Spleen (tissue), 11 donors: ENCODE measurements around the gene CLCN5. TPM values are rescaled to one million over a fixed set of nuclear protein-coding genes. Genes with fewer than 3 reads are reported as not detected.

Experiments
- DNase-seq: peaks from one replicate; pipeline ENCODE4 v3.0.0-alpha.2; 2020
- H3K27ac ChIP-seq, 8 donors: fragments of 200-600 bp; sonication (generic) in 7 of 8; 1 replicate in 4 of 8; 2 replicates in 4 of 8; pipeline versions ENCODE4 v1.5.0 to v1.8.0; 2016 to 2021; ENCODE audit warnings: inconsistent platforms in 4 of 8, mild to moderate bottlenecking in 4 of 8, moderate library complexity in 1 of 8
- H3K27me3 ChIP-seq, 7 donors: fragments of 200-600 bp; sonication (generic) in 6 of 7; replicated peaks in 1 of 7; 1 replicate in 4 of 7; 2 replicates in 3 of 7; pipeline versions ENCODE4 v1.5.0 to v1.8.0; 2016 to 2021; ENCODE audit warnings: inconsistent platforms in 3 of 7, mild to moderate bottlenecking in 1 of 7
- H3K36me3 ChIP-seq, 6 donors: fragments of 200-600 bp; sonication (generic) in 5 of 6; 1 replicate in 4 of 6; 2 replicates in 2 of 6; pipeline versions ENCODE4 v1.5.0 to v1.8.0; 2016 to 2021; ENCODE audit warnings: inconsistent platforms in 2 of 6
- H3K4me1 ChIP-seq, 6 donors: fragments of 200-600 bp; sonication (generic) in 5 of 6; 1 replicate in 3 of 6; 2 replicates in 3 of 6; pipeline versions ENCODE4 v1.5.0 to v1.8.0; 2016 to 2021; ENCODE audit warnings: inconsistent platforms in 3 of 6
- H3K4me3 ChIP-seq, 8 donors: fragments of 200-600 bp; sonication (generic) in 7 of 8; 1 replicate in 4 of 8; 2 replicates in 4 of 8; pipeline versions ENCODE4 v1.5.0 to v1.8.0; 2016 to 2021; ENCODE audit warnings: inconsistent platforms in 4 of 8, mild to moderate bottlenecking in 4 of 8, moderate library complexity in 2 of 8
- H3K9me3 ChIP-seq, 8 donors: fragments of 200-600 bp; sonication (generic) in 7 of 8; 1 replicate in 4 of 8; 2 replicates in 4 of 8; pipeline versions ENCODE4 v1.5.0 to v1.8.0; 2016 to 2021; ENCODE audit warnings: inconsistent platforms in 4 of 8
- POLR2A ChIP-seq, 3 donors: fragments of 450-650 bp; IDR thresholded peaks; one replicate each; pipeline ENCODE4 v1.5.1; 2017; ENCODE audit warnings: antibody characterized with exemption in 3 of 3, mild to moderate bottlenecking in 1 of 3
- POLR2AphosphoS5 ChIP-seq, 3 donors: sonication (generic); formaldehyde crosslinking; IDR thresholded peaks; one replicate each; pipeline ENCODE4 v1.5.1; 2017; ENCODE audit warnings: antibody characterized with exemption in 3 of 3
- WGBS, 5 donors: extraction: QIAGEN DNeasy Blood & Tissue Kit in 3 of 5; methylation state at CpG; one replicate each; pipeline versions ENCODE4 v1.1.5 to v1.1.7; 2013 to 2018; 5-methylcytosine and 5-hydroxymethylcytosine counted together
- intact Hi-C: fragments of 100-400 bp; cut with DNase I; formaldehyde crosslinking; loops from one replicate; pipeline ENCODE4 v1.15.0; 2023; ENCODE audit warnings: low total_unique reads
- polyA plus RNA-seq, 3 donors: library from polyadenylated mRNA; stranded (reverse); fragments of 200-250 nt; gene quantifications; one replicate each; pipeline ENCODE4 v1.2.1, GENCODE V29; 2013
- total RNA-seq, 7 donors: library from RNA; depleted of rRNA in 3 of 7; stranded (reverse); fragments of >200 nt in 3 of 7; fragmentation: NEBNext Ultra II Directional in 4 of 7; extraction: Animal tissue kit (Norgen Biotek cat#: 25700) in 4 of 7; gene quantifications; one replicate each; pipeline versions ENCODE4 v1.1.0 to v1.2.1, GENCODE V29; 2016 to 2021
- TF ChIP-seq, protein P1 (sequence below), 11 experiments: fragments of 200-600 bp in 7 of 11; fragments of 450-650 bp in 4 of 11; sonication (generic) in 4 of 11; IDR thresholded peaks in 8 of 11; conservative IDR thresholded peaks in 3 of 11; 1 replicate in 7 of 11; 2 replicates in 4 of 11; pipeline versions ENCODE4 v1.4.0 to v1.8.0; 2016 to 2021; ENCODE audit warnings: antibody characterized with exemption in 11 of 11, inconsistent platforms in 4 of 11, mild to moderate bottlenecking in 1 of 11
- donor health status: healthy with polysubstance abuse.
- donor health status: DM: no; HTN: no; CAD: no; lungs with moderate emphysema.
- donor health status: DM: no; HTN: no; CAD: no.
- donor health status: Bipolar disorder and iron deficiency.
- donor health status: healthy.
- donor health status: DM: no; HTN: no; CAD: no.
- donor health status: DM: yes; HTN: yes; CAD: no.

Gene CLCN5
- total and polyA plus RNA-seq, 10 donors = 0.71 to 8.9 (median 6.3) TPM

GRCh38 chrX:49878128-49878833 lies 44.1 kb upstream of the CLCN5 start:
- Histone ChIP-seq H3K36me3 (no peaks in the 10 kb centered on the region), H3K9me3 (no peaks in the 10 kb centered on the region), H3K27me3 (no peaks in the 10 kb centered on the region), H3K27ac (peak overlapping the region; percentile 37 to 88 (median 80)), H3K4me1 (peaks cover 0 to 46% (median 24%) of the 10 kb centered on the region in 6 donors), H3K4me3 (peak overlapping the region; percentile 41 to 77 (median 48))
- WGBS, 5 donors = 38 to 83% (median 52%) methylated on average over 1 to 28 of the region's 28 CpGs
- intact Hi-C loops = no loop called here
- TF ChIP-seq POLR2A (IDR thresholded peaks at IDR 0.05) (no peak), POLR2AphosphoS5 (IDR thresholded peaks at IDR 0.05) (no peak)
- TF ChIP-seq, protein P1, sequence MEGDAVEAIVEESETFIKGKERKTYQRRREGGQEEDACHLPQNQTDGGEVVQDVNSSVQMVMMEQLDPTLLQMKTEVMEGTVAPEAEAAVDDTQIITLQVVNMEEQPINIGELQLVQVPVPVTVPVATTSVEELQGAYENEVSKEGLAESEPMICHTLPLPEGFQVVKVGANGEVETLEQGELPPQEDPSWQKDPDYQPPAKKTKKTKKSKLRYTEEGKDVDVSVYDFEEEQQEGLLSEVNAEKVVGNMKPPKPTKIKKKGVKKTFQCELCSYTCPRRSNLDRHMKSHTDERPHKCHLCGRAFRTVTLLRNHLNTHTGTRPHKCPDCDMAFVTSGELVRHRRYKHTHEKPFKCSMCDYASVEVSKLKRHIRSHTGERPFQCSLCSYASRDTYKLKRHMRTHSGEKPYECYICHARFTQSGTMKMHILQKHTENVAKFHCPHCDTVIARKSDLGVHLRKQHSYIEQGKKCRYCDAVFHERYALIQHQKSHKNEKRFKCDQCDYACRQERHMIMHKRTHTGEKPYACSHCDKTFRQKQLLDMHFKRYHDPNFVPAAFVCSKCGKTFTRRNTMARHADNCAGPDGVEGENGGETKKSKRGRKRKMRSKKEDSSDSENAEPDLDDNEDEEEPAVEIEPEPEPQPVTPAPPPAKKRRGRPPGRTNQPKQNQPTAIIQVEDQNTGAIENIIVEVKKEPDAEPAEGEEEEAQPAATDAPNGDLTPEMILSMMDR (IDR thresholded peaks at IDR 0.05 in 8 of 11, conservative IDR thresholded peaks at IDR 0.05 in 3 of 11) = no peak
- DNase-seq = peak; percentile 81

DNA sequence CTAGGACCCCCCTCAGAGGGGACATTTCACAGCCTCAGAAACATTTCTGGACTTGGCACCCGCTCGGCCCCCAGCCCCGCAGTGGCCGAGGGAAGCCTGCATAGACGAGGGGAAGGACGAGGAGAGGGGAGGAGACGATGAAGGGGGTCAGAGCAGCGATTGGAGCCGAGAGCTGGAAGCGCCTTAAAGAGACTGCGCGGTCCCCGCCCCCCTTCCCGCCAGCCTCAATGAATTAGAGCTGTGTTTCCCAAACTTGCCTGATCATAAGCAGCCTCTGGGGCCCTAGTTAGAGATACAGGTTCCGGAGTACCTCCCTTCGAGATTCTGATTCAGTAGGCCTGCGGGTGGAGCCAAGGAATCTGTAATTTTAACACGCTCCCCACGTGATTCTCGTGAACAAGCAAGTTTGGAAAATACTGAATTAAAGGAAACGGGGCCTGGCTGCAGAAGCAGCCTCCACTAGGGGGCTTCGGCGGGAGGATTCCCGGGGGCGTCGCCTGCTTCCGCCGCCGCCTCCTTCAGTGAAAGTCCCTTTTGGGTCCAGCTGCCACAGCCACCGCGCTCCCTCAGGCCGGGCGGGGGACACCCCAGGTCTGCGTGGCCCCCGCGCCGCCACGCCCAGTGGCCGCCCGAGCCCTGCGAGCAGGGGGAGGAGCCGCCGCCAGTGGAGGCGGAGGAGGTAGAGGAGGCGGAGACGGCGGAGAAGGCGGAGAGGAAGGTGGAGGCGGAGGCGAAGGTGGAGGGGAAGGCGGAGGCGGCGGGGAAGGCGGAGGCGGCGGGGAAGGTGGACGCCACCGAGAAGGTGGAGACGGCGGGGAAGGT lies 43.4 kb upstream of the CLCN5 start, which contains the start of gene USP27X:
TSS of gene USP27X (plus strand) at position 651 of the 822 bp plus-strand sequence. CDS start 824 bp downstream, outside the sequence.
- 1 to 42% (median 7%) methylated on average over 36 to 60 of the region's 60 CpGs for WGBS, 5 donors
- DNase-seq = peak; percentile 95
- no peaks in the 10 kb centered on the region for H3K9me3 ChIP-seq
- H3K36me3 ChIP-seq = no peaks in the 10 kb centered on the region
- peak within 1 kb of the TSS; percentile 37 to 88 (median 80) for H3K27ac ChIP-seq
- peak within 1 kb of the TSS; percentile 41 to 77 (median 48) for H3K4me3 ChIP-seq
- H3K27me3 ChIP-seq = no peaks in the 10 kb centered on the region
- intact Hi-C loops = no loop called here
- peaks cover 0 to 46% (median 24%) of the 10 kb centered on the region in 6 donors for H3K4me1 ChIP-seq
- TF ChIP-seq POLR2A (IDR thresholded peaks at IDR 0.05) (no peak), POLR2AphosphoS5 (IDR thresholded peaks at IDR 0.05) (peak; percentile 76 to 86 (median 85))
- TF ChIP-seq, protein P1 (IDR thresholded peaks at IDR 0.05 in 8 of 11, conservative IDR thresholded peaks at IDR 0.05 in 3 of 11) = peak; percentile 17 to 67 (median 51)

DNA sequence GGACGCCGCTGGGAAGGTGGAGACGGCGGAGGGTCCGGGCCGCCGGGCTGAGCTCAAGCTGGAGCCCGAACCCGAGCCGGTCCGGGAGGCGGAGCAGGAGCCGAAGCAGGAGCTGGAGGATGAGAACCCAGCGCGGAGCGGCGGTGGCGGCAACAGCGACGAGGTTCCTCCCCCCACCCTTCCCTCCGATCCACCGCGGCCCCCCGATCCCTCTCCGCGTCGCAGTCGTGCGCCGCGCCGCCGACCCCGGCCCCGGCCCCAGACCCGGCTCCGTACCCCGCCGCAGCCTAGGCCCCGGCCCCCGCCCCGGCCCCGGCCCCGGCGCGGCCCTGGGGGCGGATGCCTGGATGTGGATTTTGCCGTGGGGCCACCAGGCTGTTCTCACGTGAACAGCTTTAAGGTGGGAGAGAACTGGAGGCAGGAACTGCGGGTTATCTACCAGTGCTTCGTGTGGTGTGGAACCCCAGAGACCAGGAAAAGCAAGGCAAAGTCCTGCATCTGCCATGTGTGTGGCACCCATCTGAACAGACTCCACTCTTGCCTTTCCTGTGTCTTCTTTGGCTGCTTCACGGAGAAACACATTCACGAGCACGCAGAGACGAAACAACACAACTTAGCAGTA lies 42.6 kb upstream of the CLCN5 start:
- TF ChIP-seq POLR2AphosphoS5 (IDR thresholded peaks at IDR 0.05) (no peak), POLR2A (IDR thresholded peaks at IDR 0.05) (no peak)
- TF ChIP-seq, protein P1 (IDR thresholded peaks at IDR 0.05 in 8 of 11, conservative IDR thresholded peaks at IDR 0.05 in 3 of 11) = no peak
- WGBS, 5 donors = 4 to 53% (median 20%) methylated on average over 7 to 55 of the region's 55 CpGs

More for the DNA sequence above, 42.6 kb upstream of the CLCN5 start:
- Histone ChIP-seq H3K27ac (peak overlapping the region; percentile 37 to 88 (median 80)), H3K4me1 (peaks cover 0 to 46% (median 24%) of the 10 kb centered on the region in 6 donors), H3K27me3 (no peaks in the 10 kb centered on the region), H3K9me3 (no peaks in the 10 kb centered on the region), H3K4me3 (peak overlapping the region; percentile 41 to 77 (median 48)), H3K36me3 (no peaks in the 10 kb centered on the region)
- intact Hi-C loops = no loop called here
- no peak for DNase-seq
